Activated CD8-positive, alpha-beta memory T cell treated with anti-CD3 and anti-CD28 coated beads, Interleukin-2, amount 50 U/mL, for 1 hour (primary cell): ENCODE data around the gene KIR2DL4.
"Not testable (repeated sequence)": the region's sequence is repeated elsewhere in the genome, so short reads cannot be mapped to it uniquely, and the experiment has no call there.

Experiments used
- DNase-seq: peaks from one replicate; pipeline ENCODE4 v3.0.0-alpha.2; 2020; ENCODE audit errors: extremely low read depth

The KIR2DL4 gene

GRCh38 chr19:54803410-54803809 is at the start of gene KIR2DL4:
Gene KIR2DL4 (plus strand): TSS chr19:54803610. CDS start chr19:54803652, 42 bp downstream.
- no peak for DNase-seq

DNA sequence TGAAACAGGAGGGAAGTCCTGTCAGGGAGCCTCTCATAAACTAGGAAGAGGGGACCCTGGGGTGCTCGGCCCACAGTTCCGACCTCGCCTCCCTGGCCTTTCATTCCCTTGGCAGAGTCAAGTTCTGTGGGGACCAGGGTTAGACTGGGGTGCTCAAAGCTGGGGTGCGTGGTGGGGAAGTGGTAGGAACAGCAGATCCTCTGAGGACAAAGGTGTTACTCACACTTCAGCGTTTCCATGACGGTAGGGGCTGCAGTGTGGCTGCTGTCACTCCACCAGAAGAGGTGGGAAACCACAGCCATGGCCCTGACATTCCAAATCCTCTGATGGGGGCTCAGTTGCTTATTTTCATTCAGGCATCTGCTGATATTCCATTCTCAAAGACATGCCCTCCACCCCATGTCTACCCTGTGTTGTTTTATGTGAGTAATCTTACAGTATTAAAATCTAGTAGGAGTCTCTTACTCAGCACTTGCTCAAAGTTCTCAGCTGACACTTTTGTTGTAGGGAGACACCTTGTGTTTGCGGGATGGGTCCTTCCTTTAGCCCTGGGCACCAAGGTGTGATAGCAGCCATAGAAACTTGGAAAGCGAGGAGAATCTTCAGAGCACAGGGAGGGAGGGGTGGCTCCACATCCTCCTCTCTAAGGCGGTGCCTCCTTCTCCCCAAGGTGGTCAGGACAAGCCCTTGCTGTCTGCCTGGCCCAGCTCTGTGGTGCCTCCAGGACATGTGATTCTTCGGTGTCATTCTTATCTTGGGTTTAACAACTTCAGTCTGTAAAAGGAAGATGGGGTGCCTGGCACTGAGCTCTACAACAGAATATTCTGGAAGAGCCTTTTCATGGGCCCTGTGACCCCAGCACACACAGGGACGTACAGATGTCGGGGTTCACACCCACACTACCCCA is 47.0 kb upstream of the KIR2DL4 start:
- DNase-seq: not testable (repeated sequence)

DNA sequence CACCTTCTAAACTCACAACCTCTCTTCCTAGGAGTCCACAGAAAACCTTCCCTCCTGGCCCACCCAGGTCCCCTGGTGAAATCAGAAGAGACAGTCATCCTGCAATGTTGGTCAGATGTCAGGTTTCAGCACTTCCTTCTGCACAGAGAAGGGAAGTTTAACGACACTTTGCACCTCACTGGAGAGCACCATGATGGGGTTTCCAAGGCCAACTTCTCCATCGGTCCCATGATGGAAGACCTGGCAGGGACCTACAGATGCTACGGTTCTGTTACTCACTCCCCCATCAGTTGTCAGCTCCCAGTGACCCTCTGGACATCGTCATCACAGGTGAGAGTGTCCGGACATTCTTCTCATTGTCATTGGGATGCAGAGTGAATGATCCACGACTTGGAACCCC is 44.8 kb upstream of the KIR2DL4 start:
- DNase-seq: not testable (repeated sequence)

GRCh38 chr19:54764219-54764618 is 39.2 kb upstream of the KIR2DL4 start:
- not testable (repeated sequence) for DNase-seq

DNA sequence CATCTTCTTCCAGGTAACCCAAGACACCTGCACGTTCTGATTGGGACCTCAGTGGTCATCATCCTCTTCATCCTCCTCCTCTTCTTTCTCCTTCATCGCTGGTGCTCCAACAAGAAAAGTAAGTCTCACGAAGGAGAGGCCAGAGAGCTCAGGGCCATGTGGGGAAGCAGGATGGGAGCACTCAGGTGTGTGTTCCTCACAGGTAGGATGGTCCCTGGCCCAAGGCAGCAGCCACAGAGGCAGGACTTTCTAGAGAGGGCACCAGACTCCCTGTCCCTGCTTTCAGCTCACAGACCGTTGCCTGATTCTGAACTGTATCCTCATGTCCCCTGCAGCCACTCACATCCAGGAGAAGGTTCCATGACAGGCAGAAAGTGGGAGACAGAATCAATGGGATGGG is 36.9 kb upstream of the KIR2DL4 start:
- not testable (repeated sequence) for DNase-seq

DNA sequence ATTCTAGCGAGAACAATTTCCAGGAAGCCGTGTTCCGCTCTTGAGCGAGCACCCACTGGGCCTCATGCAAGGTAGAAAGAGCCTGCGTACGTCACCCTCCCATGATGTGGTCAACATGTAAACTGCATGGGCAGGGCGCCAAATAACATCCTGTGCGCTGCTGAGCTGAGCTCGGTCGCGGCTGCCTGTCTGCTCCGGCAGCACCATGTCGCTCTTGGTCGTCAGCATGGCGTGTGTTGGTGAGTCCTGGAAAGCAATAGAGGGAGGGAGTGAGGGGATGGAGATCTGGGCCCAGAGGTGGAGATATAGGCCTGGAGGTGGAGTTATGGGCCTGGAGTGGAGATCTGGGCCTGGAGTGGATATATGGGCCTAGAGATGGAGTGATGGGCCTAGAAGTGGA is 33.8 kb upstream of the KIR2DL4 start, which contains the start of gene KIR2DL1:
Gene KIR2DL1 (plus strand): TSS at position 148 of the 400 bp plus-strand sequence. CDS start 58 bp downstream, at position 206.
- not testable (repeated sequence) for DNase-seq

- not testable (repeated sequence) for DNase-seq
Observed at GRCh38 chr19:54770511-54770910, 32.9 kb upstream of the KIR2DL4 start.

DNA sequence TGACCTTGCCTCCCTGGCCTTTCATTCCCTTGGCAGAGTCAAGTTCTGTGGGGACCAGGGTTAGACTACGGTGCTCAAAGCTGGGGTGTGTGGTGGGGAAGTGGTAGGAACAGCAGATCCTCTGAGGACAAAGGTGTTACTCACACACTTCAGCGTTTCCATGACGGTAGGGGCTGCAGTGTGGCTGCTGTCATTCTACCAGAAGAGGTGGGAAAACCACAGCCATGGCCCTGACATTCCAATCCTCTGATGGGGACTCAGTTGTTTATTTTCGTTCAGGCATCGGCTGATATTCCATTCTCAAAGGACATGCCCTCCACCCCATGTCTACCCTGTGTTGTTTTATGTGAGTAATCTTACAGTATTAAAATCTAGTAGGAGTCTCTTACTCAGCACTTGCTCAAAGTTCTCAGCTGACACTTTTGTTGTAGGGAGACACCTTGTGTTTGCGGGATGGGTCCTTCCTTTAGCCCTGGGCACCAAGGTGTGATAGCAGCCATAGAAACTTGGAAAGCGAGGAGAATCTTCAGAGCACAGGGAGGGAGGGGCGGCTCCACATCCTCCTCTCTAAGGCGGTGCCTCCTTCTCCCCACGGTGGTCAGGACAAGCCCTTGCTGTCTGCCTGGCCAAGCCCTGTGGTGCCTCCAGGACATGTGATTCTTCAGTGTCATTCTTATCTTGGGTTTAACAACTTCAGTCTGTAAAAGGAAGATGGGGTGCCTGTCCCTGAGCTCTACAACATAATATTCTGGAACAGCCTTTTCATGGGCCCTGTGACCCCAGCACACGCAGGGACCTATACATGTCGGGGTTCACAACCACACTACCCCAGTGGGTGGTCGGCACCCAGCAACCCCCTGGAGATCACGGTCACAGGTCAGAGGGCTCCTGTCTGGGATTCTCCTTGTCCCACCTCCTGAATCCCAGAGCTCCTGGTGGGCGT is 32.1 kb upstream of the KIR2DL4 start:
- not testable (repeated sequence) for DNase-seq

- DNase-seq: not testable (repeated sequence)
Observed at GRCh38 chr19:54772666-54773065, 30.7 kb upstream of the KIR2DL4 start.

GRCh38 chr19:54775095-54775815 is 28.2 kb upstream of the KIR2DL4 start:
- not testable (repeated sequence) for DNase-seq

DNA sequence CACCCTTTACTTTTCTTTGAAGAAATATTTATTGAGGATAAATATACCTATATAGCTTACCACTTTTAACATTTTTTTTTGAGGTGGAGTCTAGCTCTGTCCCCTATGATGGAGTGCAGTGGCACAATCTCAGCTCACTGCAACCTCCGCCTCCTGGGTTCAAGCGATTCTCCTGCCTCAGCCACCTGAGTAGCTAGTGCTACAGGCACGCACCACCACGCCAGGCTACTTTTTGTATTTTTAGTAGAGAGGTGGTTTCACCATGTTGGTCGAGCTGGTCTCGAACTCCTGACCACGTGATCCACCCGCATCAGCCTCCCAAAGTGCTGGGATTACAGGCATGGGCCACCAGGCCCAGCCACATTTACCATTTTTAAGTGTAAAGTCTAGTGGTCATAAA is 27.6 kb upstream of the KIR2DL4 start:
- DNase-seq: not testable (repeated sequence)

GRCh38 chr19:54777851-54778250 is 25.6 kb upstream of the KIR2DL4 start:
- not testable (repeated sequence) for DNase-seq

GRCh38 chr19:54778896-54779295 is 24.5 kb upstream of the KIR2DL4 start:
- DNase-seq: not testable (repeated sequence)

- DNase-seq: not testable (repeated sequence)
Observed at GRCh38 chr19:54782916-54783315, 20.5 kb upstream of the KIR2DL4 start.

GRCh38 chr19:54786091-54786723 is 17.2 kb upstream of the KIR2DL4 start:
- DNase-seq: not testable (repeated sequence)

- not testable (repeated sequence) for DNase-seq
Observed at GRCh38 chr19:54788154-54788553, 15.3 kb upstream of the KIR2DL4 start.

DNA sequence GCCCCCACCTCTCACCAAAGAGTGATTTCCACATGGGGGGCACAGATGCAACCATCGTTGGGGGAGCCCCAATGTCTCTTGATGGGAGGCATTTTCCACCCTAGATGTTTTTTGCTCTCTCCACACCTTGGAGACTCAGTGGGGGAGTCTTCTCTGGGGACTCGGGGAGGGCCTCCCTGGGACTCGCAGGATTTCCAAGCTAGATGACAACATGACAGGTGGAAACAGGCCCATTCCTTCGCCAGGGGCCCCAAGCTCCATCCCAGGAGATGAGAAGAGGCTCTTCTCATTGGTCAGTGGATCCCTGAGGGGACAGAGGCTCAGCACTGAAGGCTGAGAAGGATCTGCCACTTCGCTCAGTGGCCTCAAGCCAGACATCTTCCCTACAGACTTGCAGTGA is 12.7 kb upstream of the KIR2DL4 start:
- DNase-seq: no peak

DNA sequence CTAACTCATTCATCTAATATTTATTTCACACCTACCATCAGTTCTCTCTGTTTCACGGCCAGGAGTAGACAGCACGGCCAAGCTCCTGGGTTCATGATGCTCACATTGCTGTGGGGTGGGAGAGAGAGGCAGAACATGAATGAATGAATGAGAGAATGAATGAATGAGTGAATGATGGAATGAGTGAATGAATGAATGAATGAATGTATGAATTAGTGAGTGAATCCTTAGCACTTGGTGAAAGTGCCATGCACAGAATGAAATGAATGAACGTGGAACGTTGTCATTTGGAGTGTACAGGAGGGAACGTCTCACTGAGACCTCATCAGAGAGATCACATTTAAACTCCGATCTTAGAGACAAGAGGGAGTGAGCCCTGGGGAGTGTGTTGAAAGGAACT is 11.9 kb upstream of the KIR2DL4 start:
- no peak for DNase-seq

GRCh38 chr19:54792814-54793213 is 10.6 kb upstream of the KIR2DL4 start:
- no peak for DNase-seq

DNA sequence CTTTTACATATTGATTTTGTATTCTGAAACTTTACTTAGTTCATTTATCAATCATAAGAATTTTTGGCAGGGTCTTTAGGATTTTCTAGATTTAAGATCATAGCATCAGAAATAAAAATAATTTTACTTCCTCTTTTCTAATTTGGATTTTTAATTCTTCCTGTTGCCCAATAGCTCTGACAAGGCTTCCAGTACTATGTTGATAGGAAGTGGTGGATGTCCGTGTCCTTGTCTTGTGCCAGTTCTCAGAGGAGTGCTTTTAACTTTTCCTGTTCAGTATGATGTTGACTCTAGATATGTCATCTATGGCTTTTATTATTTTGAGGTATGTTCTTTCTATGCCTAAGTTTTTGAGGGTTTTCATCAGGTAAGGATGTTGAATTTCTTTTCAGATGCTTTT is 7.7 kb upstream of the KIR2DL4 start:
- no peak for DNase-seq

DNA sequence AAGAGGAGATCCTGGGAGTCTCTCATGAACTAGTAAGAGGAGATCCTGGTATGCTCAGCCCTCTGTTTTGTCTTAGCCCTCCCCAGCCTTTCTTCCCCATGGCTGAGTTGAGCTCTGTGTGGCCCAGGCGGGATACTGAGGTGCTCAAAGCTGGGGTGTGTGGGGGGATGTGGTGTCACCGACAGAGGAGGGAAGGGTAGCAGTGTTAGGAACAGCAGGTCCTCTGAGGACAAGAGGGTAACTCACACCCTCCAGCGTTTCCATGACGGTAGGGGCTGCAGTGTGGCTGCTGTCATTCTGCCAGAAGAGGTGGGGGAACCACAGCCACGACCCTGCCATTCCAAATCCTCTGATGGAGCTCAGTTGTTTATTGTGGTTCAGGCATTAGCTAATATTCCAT is 691 bp downstream of the KIR2DL4 start:
- DNase-seq: no peak
